ENCODE results near the gene STMND1. TPM values are rescaled to one million over a fixed set of nuclear protein-coding genes. Genes with fewer than 3 reads are reported as not detected.

The STMND1 gene
- total RNA-seq, 1 donor, result not detected

DNA sequence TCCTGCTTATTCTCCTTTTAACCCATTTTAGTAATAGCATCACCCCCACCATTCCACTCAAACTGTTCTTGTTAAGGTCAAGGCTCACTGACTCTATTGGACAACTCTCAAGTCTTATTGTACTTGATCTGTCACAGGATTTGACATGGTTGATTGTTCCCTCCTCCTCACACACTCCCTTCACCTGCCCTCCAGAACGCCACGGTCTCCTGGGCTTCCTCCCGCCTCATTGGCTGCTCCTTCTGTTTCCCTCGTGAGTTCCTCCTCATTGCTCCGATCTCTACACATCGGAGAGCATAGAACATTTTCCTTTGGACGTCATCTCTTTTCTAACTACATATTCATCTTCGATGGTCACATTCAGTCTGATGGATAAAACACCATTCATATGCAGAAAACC, 55.1 kb downstream of the STMND1 start:
- DNase-seq (ENCODE audit: low read depth in 2 of 3, low spot score in 2 of 3), result no peak

GRCh38 chr6:17157617-17158016, 55.8 kb downstream of the STMND1 start:
- DNase-seq (ENCODE audit: low read depth in 2 of 3, low spot score in 2 of 3), result no peak

DNA sequence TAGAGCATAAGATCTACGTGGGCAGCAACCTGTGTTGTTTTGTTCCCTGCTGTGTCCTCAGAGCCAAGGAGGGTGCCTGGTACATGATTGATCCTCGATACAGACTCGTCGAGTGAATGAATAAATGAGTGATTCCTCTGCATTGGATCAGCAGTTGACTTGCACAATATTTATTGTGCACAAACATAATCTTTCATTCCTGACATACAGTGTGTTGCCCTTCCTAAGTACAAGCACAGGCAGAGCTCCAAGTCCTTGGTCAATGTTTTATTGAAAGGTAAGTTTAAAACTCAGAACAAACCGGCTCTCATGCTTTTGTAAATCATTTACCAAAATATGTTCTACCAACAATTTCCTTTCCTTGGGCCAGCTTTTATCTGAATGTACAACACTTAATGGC, 57.4 kb downstream of the STMND1 start:
- no peak for DNase-seq (ENCODE audit: low read depth in 2 of 3, low spot score in 2 of 3)

DNA sequence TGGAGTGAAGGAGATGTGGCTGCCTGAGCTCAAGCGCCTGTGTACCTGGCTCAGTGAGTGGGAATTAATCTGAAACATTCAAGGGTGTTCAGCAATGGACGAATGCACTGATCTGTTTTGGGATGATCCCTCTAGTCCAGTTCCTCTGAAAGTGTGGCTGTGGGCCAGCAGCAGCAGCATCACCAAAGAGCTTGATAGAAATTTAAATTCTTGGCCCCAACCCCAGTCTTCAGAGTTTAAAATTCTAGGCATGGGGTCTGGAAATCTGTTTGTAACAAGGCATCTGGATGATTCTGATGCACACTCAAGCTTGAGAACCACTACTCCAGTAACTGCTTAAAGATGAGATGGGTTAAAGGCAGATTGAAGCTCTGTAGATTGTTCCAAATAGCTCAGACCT, 59.2 kb downstream of the STMND1 start:
- DNase-seq (ENCODE audit: low read depth in 2 of 3, low spot score in 2 of 3), result no peak

GRCh38 chr6:17165383-17165782, 63.5 kb downstream of the STMND1 start:
- no peak for DNase-seq (ENCODE audit: low read depth in 2 of 3, low spot score in 2 of 3)

- no peak for DNase-seq (ENCODE audit: low read depth in 2 of 3, low spot score in 2 of 3)
Measured at GRCh38 chr6:17167327-17167979, 65.6 kb downstream of the STMND1 start.

- DNase-seq (ENCODE audit: low read depth in 2 of 3, low spot score in 2 of 3), result no peak
Measured at GRCh38 chr6:17169291-17169690, 67.4 kb downstream of the STMND1 start.

DNA sequence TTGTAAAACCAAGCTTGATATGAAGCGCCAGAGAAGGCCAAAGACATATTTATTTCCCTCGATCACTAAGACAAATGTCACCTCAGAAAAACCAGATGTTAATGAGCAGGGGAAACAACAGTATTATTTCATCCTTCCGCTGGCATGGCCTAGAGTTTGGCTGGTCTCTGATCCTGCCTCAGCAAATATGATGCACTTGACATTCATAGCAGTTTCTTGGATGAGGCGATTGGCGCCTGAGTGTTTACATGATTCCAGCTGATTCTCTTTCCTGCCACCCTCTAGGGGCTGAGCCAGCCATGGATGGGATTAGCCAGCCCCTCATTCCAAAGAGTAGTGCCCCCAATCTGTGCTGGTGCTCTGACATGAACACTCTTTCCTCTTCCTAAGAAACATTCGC, 67.9 kb downstream of the STMND1 start:
- DNase-seq (ENCODE audit: low read depth in 2 of 3, low spot score in 2 of 3), result no peak

DNA sequence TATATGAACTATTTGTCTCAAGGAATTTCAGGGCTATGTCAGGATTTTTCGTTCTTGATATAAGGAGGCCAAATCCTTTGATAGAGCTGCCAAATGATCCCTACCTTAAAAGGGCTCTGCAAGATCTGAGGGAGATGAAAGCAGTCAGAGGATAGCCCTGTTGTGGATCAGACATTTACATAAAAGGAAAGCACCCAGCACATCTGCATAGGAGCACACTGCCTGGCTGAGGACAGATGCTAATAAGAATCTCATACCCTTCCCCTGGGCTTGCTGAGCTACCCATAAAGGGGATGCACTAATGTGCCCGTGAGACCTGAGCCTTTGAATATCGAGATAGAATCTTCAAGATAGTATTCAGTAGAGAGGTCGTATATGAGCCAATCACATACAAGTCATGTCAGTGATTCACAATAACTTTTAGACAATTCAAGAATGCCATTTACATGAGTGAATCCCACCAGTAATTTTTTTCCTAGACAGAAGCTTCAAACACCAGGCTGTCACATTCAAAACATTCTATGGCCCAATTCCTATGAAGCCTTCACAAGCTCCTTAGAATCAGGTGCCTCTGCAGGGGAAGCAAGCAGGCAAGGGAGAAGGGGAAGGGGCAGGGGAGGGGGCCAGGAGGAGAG, 71.1 kb downstream of the STMND1 start:
- DNase-seq (ENCODE audit: low read depth in 2 of 3, low spot score in 2 of 3), result no peak

- DNase-seq (ENCODE audit: low read depth in 2 of 3, low spot score in 2 of 3), result no peak
Measured at GRCh38 chr6:17178326-17178725, 76.5 kb downstream of the STMND1 start.

DNA sequence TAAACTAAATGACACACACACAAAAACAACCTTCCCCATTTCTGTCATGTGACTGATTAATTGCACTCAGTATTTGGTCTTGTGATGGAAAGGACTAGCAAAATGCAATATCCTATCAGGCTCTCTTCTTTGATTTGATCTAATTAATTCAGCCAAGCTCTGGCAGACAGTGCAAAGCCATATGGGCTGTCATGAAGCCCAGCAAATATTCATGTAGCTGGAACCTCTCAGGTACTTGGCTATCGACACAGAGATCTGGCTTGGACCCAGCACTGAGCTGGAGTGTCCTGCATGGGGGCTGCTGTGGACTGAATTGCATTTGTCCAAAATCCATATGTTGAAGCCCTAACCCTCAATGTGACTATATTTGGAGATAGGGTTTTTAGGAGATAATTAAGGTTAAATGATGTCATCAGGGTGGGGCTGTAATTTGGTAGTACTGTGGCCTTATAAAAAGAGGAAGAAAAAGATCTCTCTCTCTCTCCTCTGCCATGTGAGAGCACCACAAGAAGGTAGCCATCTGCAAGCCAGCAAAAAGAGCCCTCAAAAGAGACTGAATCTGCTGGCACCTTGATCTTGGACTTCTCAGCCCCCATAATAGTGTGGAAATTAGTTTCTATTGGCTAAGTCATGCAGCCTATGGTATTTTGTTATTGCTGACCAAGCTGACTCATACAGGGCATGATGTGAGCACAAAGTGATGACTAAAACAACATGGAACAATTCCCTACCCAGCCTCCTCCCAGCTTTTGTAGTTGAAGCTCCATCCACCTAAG, 77.1 kb downstream of the STMND1 start:
- no peak for DNase-seq (ENCODE audit: low read depth in 2 of 3, low spot score in 2 of 3)

- no peak for DNase-seq (ENCODE audit: low read depth in 2 of 3, low spot score in 2 of 3)
Measured at GRCh38 chr6:17179530-17180073, 77.8 kb downstream of the STMND1 start.

Other genes with a start within 250 kb of the STMND1 start
- gene RBM24, start 179.3 kb downstream of the STMND1 start, total RNA-seq, result under 0.01 TPM

Data from hematopoietic multipotent progenitor cell (in vitro differentiated cells).